Measurements from ENCODE around the gene TIGD6.

GRCh38 chr5:150006318-150006717 is 5.9 kb upstream of the TIGD6 start:
- TF ChIP-seq CTCF (IDR thresholded peaks at IDR 0.05) (no peak), POLR2A (IDR thresholded peaks at IDR 0.05) (no peak)

All from thyroid gland (tissue), 4 donors.